HG03342 (cell line): ENCODE results near the gene SMPDL3A.
"Not testable (repeated sequence)": the region's sequence is repeated elsewhere in the genome, so short reads cannot be mapped to it uniquely, and the experiment has no call there.

Source experiments
- ATAC-seq: cut with Tn5 transposase; IDR thresholded peaks from one replicate; pipeline ENCODE4 v1.9.1; 2021; ENCODE audit warnings: mild to moderate bottlenecking, moderate library complexity; ENCODE audit not compliant: unreplicated experiment

Gene SMPDL3A

GRCh38 chr6:122789182-122790027 is at the start of gene SMPDL3A:
Gene SMPDL3A (plus strand): TSS chr6:122789258. CDS start chr6:122789347, 89 bp downstream.
- ATAC-seq: peak; percentile 53

- no peak for ATAC-seq
These were observed 49.0 kb upstream of the SMPDL3A start for GRCh38 chr6:122740091-122740490.

- ATAC-seq: no peak
These were observed 48.1 kb upstream of the SMPDL3A start for GRCh38 chr6:122740936-122741335.

GRCh38 chr6:122744247-122744646 is 44.8 kb upstream of the SMPDL3A start:
- ATAC-seq: not testable (repeated sequence)

- not testable (repeated sequence) for ATAC-seq
These were observed 44.2 kb upstream of the SMPDL3A start for GRCh38 chr6:122744856-122745255.

GRCh38 chr6:122746688-122747087 is 42.4 kb upstream of the SMPDL3A start:
- no peak for ATAC-seq

GRCh38 chr6:122747573-122747972 is 41.5 kb upstream of the SMPDL3A start:
- no peak for ATAC-seq

- ATAC-seq: not testable (repeated sequence)
These were observed 40.1 kb upstream of the SMPDL3A start for GRCh38 chr6:122748945-122749344.

- ATAC-seq: no peak
These were observed 39.5 kb upstream of the SMPDL3A start for GRCh38 chr6:122749451-122750050.

GRCh38 chr6:122751326-122751725 is 37.7 kb upstream of the SMPDL3A start:
- peak; percentile 87 for ATAC-seq

- ATAC-seq: no peak
These were observed 36.6 kb upstream of the SMPDL3A start for GRCh38 chr6:122752459-122752858.

GRCh38 chr6:122753000-122753687 is 35.9 kb upstream of the SMPDL3A start:
- no peak for ATAC-seq

- ATAC-seq: no peak
These were observed 35.4 kb upstream of the SMPDL3A start for GRCh38 chr6:122753688-122754056.

- ATAC-seq: no peak
These were observed 34.8 kb upstream of the SMPDL3A start for GRCh38 chr6:122754191-122754731.

- no peak for ATAC-seq
These were observed 33.2 kb upstream of the SMPDL3A start for GRCh38 chr6:122755901-122756300.

- peak; percentile 100 for ATAC-seq
These were observed 30.1 kb upstream of the SMPDL3A start for GRCh38 chr6:122758927-122759334.

GRCh38 chr6:122760330-122760729 is 28.7 kb upstream of the SMPDL3A start:
- ATAC-seq: no peak

GRCh38 chr6:122766256-122766655 is 22.8 kb upstream of the SMPDL3A start:
- no peak for ATAC-seq

- no peak for ATAC-seq
These were observed 18.0 kb upstream of the SMPDL3A start for GRCh38 chr6:122770835-122771601.

- no peak for ATAC-seq
These were observed 16.2 kb upstream of the SMPDL3A start for GRCh38 chr6:122772724-122773415.
